HG02885 (cell line): ENCODE results near the gene DOK3.

Experiments
- ATAC-seq: cut with Tn5 transposase; IDR thresholded peaks from one replicate; pipeline ENCODE4 v1.9.1; 2021; ENCODE audit warnings: mild to moderate bottlenecking; ENCODE audit not compliant: unreplicated experiment, poor library complexity

Gene DOK3

DNA sequence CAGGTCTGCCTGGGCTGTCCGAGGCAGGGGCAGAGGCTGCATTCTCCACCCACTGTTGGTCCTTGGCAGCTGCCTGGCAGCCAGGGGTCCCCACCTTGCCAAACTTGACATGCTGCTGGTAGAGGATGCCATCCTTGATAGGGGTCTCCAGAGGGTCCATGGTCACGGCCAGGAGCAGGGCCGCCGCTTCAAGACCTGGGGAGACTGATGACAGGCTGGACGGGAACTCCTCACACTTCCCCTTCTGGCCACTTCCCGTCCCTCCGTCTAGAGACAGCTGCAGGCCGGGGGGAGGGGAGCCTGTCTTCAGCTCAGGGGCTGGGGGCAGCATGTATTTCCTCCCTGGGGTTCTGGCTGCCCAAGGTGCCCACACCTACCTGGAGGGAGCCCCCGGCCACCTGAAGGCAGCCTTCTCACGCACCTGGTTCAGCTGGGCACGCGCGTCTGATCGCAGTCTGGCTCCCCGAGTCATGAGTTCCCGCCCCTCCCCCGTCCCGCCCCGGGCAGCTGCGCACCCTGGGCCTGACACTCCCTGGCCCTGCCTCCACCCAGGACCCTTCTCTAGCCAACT is at the start of gene DOK3:
Gene DOK3, minus strand, starts transcription at position 446 of the 571 bp plus-strand sequence. Its CDS starts 286 bp downstream, at position 160.
- peak; percentile 39 for ATAC-seq

- no peak for ATAC-seq
These were observed 48.2 kb upstream of the DOK3 start for GRCh38 chr5:177557796-177558195.

DNA sequence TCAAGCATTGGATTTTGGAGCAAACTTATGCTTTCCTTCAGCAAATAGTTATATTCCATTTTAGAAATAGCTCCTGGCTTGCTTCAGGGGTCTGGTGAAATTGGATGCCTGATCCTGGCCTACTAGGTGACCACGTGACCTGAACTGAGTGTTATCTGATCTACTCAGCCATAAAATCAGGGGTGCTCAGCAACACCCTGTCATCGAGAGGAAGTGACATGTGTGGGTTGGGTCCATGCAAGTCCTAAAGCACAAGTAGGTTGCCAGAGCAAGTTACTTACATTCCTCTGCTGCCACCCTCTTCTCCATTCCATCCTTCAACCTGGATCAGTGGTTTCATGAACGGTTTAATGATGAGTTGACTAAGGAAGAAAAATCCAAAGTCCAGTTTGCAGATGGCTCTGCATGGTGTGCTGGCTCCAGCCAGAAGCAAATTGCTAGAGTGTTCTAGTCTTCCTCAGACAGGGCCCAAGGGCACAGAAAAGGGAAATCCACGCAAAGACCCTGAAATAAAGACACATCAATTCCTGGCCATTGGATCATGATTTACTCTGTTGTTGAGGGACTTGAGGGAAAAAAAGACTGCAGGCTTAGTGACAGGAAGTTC is 47.5 kb upstream of the DOK3 start:
- ATAC-seq = no peak

DNA sequence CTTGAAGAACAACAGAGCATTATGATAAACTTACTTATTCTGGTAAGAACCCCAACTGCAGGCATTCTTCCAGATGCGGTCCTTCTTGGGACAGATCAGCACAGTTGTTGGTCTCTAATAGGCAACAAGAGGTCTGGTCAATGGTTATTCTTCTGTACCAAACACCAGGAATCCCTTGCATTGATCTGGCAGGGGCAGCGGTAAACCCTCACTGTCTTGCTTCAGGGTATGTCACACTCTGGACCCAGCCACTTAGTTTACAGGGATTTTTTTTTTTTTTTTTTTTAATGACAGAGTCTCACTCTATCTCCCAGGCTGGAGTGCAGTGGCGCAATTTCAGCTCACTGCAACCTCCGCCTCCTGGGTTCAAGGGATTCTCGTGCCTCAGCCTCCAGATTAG is 46.0 kb upstream of the DOK3 start:
- no peak for ATAC-seq

- no peak for ATAC-seq
These were observed 45.6 kb upstream of the DOK3 start for GRCh38 chr5:177555228-177555627.

DNA sequence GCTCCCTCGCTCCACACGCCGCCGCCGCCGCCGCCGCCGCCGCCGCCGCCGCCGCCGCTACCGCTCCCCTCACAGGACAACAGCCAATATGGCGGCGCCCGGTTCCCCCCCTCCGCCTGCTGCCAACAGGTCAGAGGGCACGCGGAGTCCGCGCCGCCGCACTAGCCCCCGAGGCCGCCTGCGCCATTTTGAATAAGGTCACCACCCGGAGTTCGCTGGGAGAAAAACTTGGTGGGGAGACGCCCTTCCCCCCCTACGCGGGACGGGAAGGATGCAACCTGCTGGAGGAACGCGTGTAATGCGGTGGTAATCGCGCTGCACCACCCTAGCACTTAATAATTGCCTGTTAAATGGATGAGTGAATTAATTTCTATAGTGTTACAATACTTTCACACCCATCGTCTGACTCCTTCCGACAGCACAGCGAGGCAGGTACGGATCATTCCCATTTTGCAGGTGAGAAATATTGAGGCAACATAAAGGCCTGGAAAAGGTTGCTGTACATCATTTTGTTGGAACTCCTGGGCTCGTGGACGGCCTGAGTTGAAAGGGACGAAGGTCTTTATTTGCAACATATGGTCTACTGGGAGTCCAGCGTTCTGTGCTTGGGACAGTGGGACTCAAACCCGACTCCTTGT is 45.0 kb upstream of the DOK3 start, which contains the start of gene FAM193B:
Gene FAM193B, minus strand, starts transcription at position 90 of the 638 bp plus-strand sequence. CDS start 105 bp downstream, outside the sequence.
- ATAC-seq = peak; percentile 92

- ATAC-seq = peak; percentile 50
These were observed 44.2 kb upstream of the DOK3 start for GRCh38 chr5:177553671-177554429.

GRCh38 chr5:177552839-177553455 is 43.3 kb upstream of the DOK3 start:
- no peak for ATAC-seq

DNA sequence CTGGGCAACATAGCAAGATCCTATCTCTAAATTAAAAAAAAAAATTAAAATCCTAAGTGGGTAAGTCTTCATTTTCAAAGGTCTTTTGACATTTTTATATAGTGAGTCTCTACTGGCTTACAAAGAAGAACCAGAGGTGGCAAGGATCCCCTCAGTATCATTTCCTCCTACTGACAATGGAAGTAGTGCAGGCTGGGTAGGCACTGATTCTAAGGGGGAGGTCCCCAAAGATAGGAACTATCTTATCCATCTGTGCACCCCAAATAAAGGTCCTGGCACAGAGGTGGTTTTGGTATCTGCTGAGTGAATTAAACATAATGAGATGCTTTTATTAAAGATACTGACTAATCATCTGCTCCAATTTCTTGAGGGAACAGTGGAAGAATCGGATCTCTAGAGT is 40.5 kb upstream of the DOK3 start:
- ATAC-seq = no peak

DNA sequence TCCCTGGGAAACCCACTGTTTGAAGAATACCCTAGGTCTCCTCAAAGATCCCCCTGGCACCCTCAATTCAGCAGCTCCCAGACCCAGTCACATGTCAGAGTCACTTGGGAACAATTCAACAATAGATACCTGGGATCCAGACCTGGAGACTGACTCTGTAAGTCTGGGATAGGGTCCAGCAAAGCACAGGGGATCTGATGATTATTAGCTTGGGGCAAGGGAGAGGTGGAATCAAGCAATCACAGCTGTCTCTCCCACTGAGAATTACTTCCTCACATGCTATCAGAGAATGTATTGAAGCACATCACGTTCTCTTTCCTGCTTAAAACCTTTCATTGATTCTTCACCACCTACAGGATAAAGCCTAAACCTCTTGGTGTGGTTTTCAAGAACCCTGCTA is 38.9 kb upstream of the DOK3 start:
- ATAC-seq = no peak

GRCh38 chr5:177547736-177548135 is 38.1 kb upstream of the DOK3 start:
- no peak for ATAC-seq

GRCh38 chr5:177546258-177546741 is 36.7 kb upstream of the DOK3 start:
- ATAC-seq = no peak

DNA sequence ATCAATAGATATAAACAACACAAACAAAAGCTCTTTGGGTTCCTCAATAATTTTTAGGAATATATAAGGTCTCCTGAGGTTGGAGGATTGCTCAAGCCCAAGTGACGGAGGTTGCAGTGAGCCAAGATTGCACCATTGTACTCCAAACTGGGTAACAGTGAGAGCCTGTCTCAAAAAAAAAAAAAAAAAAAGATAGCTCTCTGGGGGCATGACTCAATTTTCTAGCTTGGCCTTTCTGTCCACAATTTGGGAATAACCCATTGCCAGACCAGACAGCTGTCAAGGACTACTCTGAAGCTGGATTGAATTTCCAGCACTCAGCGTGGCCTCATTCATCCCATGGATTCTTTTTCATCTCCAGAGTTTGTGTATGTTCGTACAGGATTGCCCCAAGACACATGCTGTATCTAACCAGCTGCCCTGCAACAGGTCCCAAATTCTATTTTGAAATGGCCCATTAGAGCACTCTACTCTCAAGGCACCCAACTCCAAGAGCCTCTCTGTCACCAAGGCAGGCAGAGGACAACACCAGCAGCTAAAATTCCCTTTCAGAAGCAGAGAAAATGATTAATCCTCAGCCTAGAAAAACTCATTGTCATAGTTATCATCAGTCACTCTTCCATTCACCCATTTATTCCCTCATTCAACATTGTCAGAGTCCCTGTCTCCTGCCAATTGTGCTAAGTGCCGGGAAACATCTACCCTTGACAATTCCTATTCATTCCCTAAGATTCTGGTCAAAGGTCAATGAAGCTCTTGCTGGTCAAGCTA is 36.0 kb upstream of the DOK3 start:
- no peak for ATAC-seq

GRCh38 chr5:177542816-177543465 is 33.3 kb upstream of the DOK3 start:
- no peak for ATAC-seq

DNA sequence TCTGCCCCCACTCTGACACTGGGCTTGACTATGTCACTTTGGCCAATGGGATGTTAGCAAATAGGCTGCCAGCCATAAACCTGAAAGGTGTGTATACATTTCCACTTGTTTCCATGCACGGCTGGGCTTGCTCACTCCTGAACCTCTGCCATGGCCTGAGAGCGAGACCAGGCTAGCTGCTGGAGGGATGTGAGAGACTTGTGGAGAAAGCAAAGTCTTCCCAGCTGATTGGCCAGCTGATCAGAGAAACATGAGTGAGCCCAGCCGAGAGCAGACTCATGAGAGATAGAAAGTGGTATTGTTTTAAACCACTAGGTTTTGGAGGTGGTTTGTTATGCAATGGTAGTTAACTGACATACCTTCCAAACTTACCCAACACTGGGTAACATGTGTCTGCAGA is 30.8 kb upstream of the DOK3 start:
- no peak for ATAC-seq

DNA sequence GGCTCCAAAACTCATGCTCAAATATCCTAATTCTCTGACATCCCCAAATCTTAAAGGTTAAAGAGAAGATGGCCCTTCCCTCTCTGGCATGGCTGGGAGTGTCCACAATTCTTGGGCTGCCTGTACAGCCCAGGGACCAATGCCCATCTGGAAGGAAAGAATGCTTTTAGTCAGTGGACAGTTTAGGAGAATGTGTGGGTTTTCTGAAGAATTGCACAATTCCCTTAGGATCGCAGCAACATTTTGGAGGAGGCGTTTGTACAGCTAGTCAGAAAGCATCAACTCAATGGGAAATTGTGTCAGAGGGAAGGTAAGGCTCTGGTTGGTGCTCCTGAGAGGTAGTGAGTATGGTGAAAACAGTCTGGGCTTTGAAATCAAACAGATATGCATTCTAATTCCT is 29.8 kb upstream of the DOK3 start:
- no peak for ATAC-seq

DNA sequence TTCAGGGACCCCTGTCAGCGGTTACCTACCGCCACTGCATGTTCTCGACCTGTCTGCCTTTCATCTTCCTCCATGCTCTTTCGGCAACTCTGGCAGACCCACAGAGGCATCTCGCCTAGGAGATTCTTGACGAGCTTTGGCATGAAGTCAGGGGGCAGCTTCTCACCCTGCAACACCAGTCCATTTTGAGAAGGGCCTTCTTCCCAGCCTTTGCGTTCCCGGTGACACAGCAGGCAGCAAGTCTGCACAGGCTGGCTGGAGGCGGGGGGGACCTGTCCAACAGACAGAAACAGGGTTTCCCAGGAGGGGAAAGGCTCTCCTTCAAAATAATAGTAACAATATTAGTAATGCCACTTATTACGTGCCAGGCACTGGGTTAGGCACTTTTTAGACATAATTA is 29.2 kb upstream of the DOK3 start:
- no peak for ATAC-seq

GRCh38 chr5:177537389-177538361 is 28.0 kb upstream of the DOK3 start:
- no peak for ATAC-seq
